Nephron (organoid): ENCODE measurements around the gene BCAP29.
A peak's percentile ranks its signal among the peaks of the same experiment; 100 is the strongest.

Experiments
- H3K27ac Mint-ChIP-seq, 3 experiments: 2 replicates each; pipeline ENCODE4 v1.8.0; 2020; ENCODE audit warnings: mixed read lengths in 3 of 3, mild to moderate bottlenecking in 2 of 3, moderate library complexity in 1 of 3
- H3K27me3 Mint-ChIP-seq: 2 replicates; pipeline ENCODE4 v1.8.0; 2021; ENCODE audit warnings: low read depth, mild to moderate bottlenecking, moderate library complexity, mixed read lengths
- H3K36me3 Mint-ChIP-seq: 2 replicates; pipeline ENCODE4 v1.8.0; 2020; ENCODE audit warnings: low read depth, mixed read lengths
- H3K4me1 Mint-ChIP-seq: 2 replicates; pipeline ENCODE4 v1.8.0; 2020; ENCODE audit warnings: mixed read lengths
- H3K4me3 Mint-ChIP-seq, 3 experiments: 2 replicates each; pipeline ENCODE4 v1.8.0; 2020; ENCODE audit warnings: mild to moderate bottlenecking in 3 of 3, mixed read lengths in 3 of 3, moderate library complexity in 2 of 3
- H3K9me3 Mint-ChIP-seq: 2 replicates; pipeline ENCODE4 v1.8.0; 2020; ENCODE audit warnings: mixed read lengths
- CTCF ChIP-seq, 3 experiments: fragments of 200-600 bp; sonication (generic); IDR thresholded peaks; one replicate each; pipeline ENCODE4 v1.5.0; 2021; ENCODE audit warnings: antibody characterized with exemption in 3 of 3; ENCODE audit not compliant: unreplicated experiment in 3 of 3

Gene BCAP29

GRCh38 chr7:107544848-107545591 lies 35.0 kb upstream of the BCAP29 start:
- no peak for TF ChIP-seq CTCF (IDR thresholded peaks at IDR 0.05; ENCODE audit: unreplicated experiment in 3 of 3)

GRCh38 chr7:107551936-107552335 lies 28.1 kb upstream of the BCAP29 start:
- peaks cover 4% of the 10 kb centered on the region for H3K9me3 Mint-ChIP-seq
- peaks cover 56% of the 10 kb centered on the region for H3K36me3 Mint-ChIP-seq
- no peak overlapping the region for H3K4me3 Mint-ChIP-seq
- H3K27ac Mint-ChIP-seq = no peak overlapping the region
- TF ChIP-seq CTCF (IDR thresholded peaks at IDR 0.05; ENCODE audit: unreplicated experiment in 3 of 3) = no peak
- H3K27me3 Mint-ChIP-seq = no peaks in the 10 kb centered on the region
- H3K4me1 Mint-ChIP-seq = no peaks in the 10 kb centered on the region

More at GRCh38 chr7:107544848-107545591, 35.0 kb upstream of the BCAP29 start:
- Mint-ChIP-seq H3K36me3 (peaks cover 70% of the 10 kb centered on the region), H3K4me1 (no peaks in the 10 kb centered on the region), H3K4me3 (no peak overlapping the region), H3K9me3 (peaks cover 28% of the 10 kb centered on the region), H3K27ac (no peak overlapping the region), H3K27me3 (no peaks in the 10 kb centered on the region)

- H3K27me3 Mint-ChIP-seq = no peaks in the 10 kb centered on the region
Measured at GRCh38 chr7:107555893-107556292, 24.2 kb upstream of the BCAP29 start.

GRCh38 chr7:107559864-107560263 lies 20.2 kb upstream of the BCAP29 start:
- no peaks in the 10 kb centered on the region for H3K27me3 Mint-ChIP-seq
- H3K27ac Mint-ChIP-seq = no peak overlapping the region
- peak overlapping the region in 1 of 3 experiments; percentile 35 for H3K4me3 Mint-ChIP-seq
- peaks cover 21% of the 10 kb centered on the region for H3K36me3 Mint-ChIP-seq
- H3K4me1 Mint-ChIP-seq = peaks cover 47% of the 10 kb centered on the region
- H3K9me3 Mint-ChIP-seq = no peaks in the 10 kb centered on the region
- TF ChIP-seq CTCF (IDR thresholded peaks at IDR 0.05; ENCODE audit: unreplicated experiment in 3 of 3) = no peak

More at GRCh38 chr7:107555893-107556292, 24.2 kb upstream of the BCAP29 start:
- H3K9me3 Mint-ChIP-seq = no peaks in the 10 kb centered on the region
- no peak overlapping the region for H3K4me3 Mint-ChIP-seq
- peaks cover 16% of the 10 kb centered on the region for H3K4me1 Mint-ChIP-seq
- H3K36me3 Mint-ChIP-seq = peaks cover 39% of the 10 kb centered on the region
- no peak overlapping the region for H3K27ac Mint-ChIP-seq
- TF ChIP-seq CTCF (IDR thresholded peaks at IDR 0.05; ENCODE audit: unreplicated experiment in 3 of 3) = no peak

- Mint-ChIP-seq H3K9me3 (no peaks in the 10 kb centered on the region), H3K4me1 (peaks cover 54% of the 10 kb centered on the region), H3K27ac (no peak overlapping the region), H3K36me3 (peaks cover 12% of the 10 kb centered on the region), H3K27me3 (no peaks in the 10 kb centered on the region), H3K4me3 (peak overlapping the region; percentile 82 to 94 (median 90))
- no peak for TF ChIP-seq CTCF (IDR thresholded peaks at IDR 0.05; ENCODE audit: unreplicated experiment in 3 of 3)
Measured at GRCh38 chr7:107560898-107561516, 19.0 kb upstream of the BCAP29 start.
